ENCODE measurements around the gene MICU1. TPM values are rescaled to one million over a fixed set of nuclear protein-coding genes. Genes with fewer than 3 reads are reported as not detected.

Gene MICU1
- total and polyA plus RNA-seq, 2 experiments from 2014 or later, result 27.5 to 52.3 TPM

DNA sequence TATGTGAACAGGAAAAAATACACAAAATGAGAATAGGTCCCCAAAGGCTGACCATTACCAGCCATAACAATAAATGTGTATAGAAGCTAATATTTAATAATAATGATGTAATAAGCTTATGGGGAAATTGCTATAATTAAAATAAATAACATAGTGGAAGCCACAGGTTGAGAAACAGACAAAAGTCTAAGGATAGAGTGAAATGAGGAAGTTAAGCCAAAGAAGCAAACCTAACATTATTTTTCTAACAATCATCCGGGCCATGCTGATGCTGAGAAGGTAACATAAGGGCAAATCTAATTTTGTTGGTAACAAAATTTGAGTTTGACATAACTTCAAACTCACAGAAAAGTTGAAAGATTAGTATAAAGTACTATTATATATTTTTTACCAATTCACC lies 115.9 kb downstream of the MICU1 start:
- no peak overlapping the region for H3K27ac ChIP-seq (ENCODE audit: low read depth)
- H3F3A ChIP-seq (replicated peaks; ENCODE audit: low read depth), result no peaks in the 10 kb centered on the region
- Mint-ChIP-seq H3K27me3 (ENCODE audit: insufficient read depth, low read depth, poor library complexity) (peaks cover 2% of the 10 kb centered on the region), H3K27ac (no peak overlapping the region), H3K9me3 (peaks cover 8% of the 10 kb centered on the region; the same call in 1 of the 3 replicates), H3K36me3 (ENCODE audit: low read depth) (peaks cover 9% of the 10 kb centered on the region), H3K4me1 (no peaks in the 10 kb centered on the region), H3K4me3 (no peak overlapping the region)
- TF ChIP-seq EZH2phosphoT487 (IDR thresholded peaks at IDR 0.05; ENCODE audit: unreplicated experiment) (no peak), EZH2 (IDR thresholded peaks at IDR 0.05; ENCODE audit: low read depth, unreplicated experiment) (no peak), ZNF331 (CRISPR knock-in tag; IDR thresholded peaks at IDR 0.05; ENCODE audit: low read depth) (no peak), CREB1 (CRISPR knock-in tag; IDR thresholded peaks at IDR 0.05; ENCODE audit: low read depth) (no peak), JUNB (IDR thresholded peaks at IDR 0.05; ENCODE audit: unreplicated experiment) (no peak), POLR2AphosphoS5 (IDR thresholded peaks at IDR 0.05; ENCODE audit: low read depth) (no peak), ETS1 (IDR thresholded peaks at IDR 0.05) (no peak), STAT1 (IDR thresholded peaks at IDR 0.05; ENCODE audit: unreplicated experiment) (no peak), ZNF114 (CRISPR knock-in tag; IDR thresholded peaks at IDR 0.05) (no peak), NANOG (IDR thresholded peaks at IDR 0.05; ENCODE audit: borderline replicate concordance) (no peak), ZNF462 (CRISPR knock-in tag; IDR thresholded peaks at IDR 0.05) (no peak)
- TF ChIP-seq, protein P1, sequence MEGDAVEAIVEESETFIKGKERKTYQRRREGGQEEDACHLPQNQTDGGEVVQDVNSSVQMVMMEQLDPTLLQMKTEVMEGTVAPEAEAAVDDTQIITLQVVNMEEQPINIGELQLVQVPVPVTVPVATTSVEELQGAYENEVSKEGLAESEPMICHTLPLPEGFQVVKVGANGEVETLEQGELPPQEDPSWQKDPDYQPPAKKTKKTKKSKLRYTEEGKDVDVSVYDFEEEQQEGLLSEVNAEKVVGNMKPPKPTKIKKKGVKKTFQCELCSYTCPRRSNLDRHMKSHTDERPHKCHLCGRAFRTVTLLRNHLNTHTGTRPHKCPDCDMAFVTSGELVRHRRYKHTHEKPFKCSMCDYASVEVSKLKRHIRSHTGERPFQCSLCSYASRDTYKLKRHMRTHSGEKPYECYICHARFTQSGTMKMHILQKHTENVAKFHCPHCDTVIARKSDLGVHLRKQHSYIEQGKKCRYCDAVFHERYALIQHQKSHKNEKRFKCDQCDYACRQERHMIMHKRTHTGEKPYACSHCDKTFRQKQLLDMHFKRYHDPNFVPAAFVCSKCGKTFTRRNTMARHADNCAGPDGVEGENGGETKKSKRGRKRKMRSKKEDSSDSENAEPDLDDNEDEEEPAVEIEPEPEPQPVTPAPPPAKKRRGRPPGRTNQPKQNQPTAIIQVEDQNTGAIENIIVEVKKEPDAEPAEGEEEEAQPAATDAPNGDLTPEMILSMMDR (conservative IDR thresholded peaks at IDR 0.05; ENCODE audit: low read depth in 2 of 2), result no peak
- TF ChIP-seq, protein P2, sequence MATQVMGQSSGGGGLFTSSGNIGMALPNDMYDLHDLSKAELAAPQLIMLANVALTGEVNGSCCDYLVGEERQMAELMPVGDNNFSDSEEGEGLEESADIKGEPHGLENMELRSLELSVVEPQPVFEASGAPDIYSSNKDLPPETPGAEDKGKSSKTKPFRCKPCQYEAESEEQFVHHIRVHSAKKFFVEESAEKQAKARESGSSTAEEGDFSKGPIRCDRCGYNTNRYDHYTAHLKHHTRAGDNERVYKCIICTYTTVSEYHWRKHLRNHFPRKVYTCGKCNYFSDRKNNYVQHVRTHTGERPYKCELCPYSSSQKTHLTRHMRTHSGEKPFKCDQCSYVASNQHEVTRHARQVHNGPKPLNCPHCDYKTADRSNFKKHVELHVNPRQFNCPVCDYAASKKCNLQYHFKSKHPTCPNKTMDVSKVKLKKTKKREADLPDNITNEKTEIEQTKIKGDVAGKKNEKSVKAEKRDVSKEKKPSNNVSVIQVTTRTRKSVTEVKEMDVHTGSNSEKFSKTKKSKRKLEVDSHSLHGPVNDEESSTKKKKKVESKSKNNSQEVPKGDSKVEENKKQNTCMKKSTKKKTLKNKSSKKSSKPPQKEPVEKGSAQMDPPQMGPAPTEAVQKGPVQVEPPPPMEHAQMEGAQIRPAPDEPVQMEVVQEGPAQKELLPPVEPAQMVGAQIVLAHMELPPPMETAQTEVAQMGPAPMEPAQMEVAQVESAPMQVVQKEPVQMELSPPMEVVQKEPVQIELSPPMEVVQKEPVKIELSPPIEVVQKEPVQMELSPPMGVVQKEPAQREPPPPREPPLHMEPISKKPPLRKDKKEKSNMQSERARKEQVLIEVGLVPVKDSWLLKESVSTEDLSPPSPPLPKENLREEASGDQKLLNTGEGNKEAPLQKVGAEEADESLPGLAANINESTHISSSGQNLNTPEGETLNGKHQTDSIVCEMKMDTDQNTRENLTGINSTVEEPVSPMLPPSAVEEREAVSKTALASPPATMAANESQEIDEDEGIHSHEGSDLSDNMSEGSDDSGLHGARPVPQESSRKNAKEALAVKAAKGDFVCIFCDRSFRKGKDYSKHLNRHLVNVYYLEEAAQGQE (IDR thresholded peaks at IDR 0.05; ENCODE audit: unreplicated experiment), result no peak
- no peak overlapping the region for H3K4me2 ChIP-seq
- no peaks in the 10 kb centered on the region for H3K4me1 ChIP-seq (ENCODE audit: insufficient read depth)
- no peaks in the 10 kb centered on the region for H4K20me1 ChIP-seq (replicated peaks; ENCODE audit: insufficient read depth)
- no peaks in the 10 kb centered on the region; the same call in 1 of the 2 replicates for H3K9me2 ChIP-seq (ENCODE audit: insufficient read depth)
- DNase-seq (ENCODE audit: low spot score), result no peak
- no peak for ATAC-seq
- H3K79me2 ChIP-seq (replicated peaks; ENCODE audit: insufficient read depth), result no peaks in the 10 kb centered on the region
- no peak overlapping the region for H3K4me3 ChIP-seq
- no peak overlapping the region for H2AFZ ChIP-seq
- no peaks in the 10 kb centered on the region for H3K27me3 ChIP-seq (ENCODE audit: insufficient read depth)
- no peaks in the 10 kb centered on the region for H3K36me3 ChIP-seq (ENCODE audit: insufficient read depth)

Measured in GM23338 (cell line).